ENCODE results near the gene IER5L. TPM values are rescaled to one million over a fixed set of nuclear protein-coding genes. Genes with fewer than 3 reads are reported as not detected.

IER5L gene
- total and polyA plus RNA-seq, 4 donors = 8.8 to 66.9 (median 32.8) TPM

DNA sequence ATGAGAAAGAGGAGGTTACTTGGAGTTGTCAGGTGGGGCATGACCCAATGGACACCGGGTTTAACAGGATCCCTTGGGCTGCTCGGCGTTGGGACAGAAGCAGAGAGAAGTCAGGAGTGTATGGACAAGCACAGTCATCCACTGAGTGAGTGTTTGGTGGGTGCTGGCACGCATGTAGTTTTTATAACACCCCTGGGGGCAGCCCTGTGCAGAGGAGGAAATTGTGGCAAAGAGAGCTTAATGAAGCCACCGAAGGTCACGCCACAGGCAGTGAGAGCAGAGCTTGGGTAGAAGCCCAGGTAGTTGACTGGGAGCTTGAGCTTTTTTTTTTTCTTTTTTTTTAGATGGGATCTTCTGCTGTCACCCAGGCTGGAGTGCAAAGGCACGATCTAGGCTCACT is 43.2 kb upstream of the IER5L start:
- intact Hi-C loops (cut with DNase I) = no loop called here
- Histone ChIP-seq H3K9me3 (ENCODE audit: control insufficient read depth, low read length) (no peaks in the 10 kb centered on the region), H3K36me3 (ENCODE audit: control insufficient read depth in 1 of 2, insufficient read depth in 2 of 2, low read length in 1 of 2) (no peaks in the 10 kb centered on the region), H3K4me3 (ENCODE audit: low read length in 2 of 2) (no peak overlapping the region), H3K27ac (ENCODE audit: low read depth in 1 of 2, low read length in 2 of 2) (no peak overlapping the region), H3K27me3 (ENCODE audit: control insufficient read depth in 1 of 2, insufficient read depth in 2 of 2, low read length in 1 of 2) (no peaks in the 10 kb centered on the region), H3K4me1 (ENCODE audit: control insufficient read depth in 1 of 2, insufficient read depth in 2 of 2, low read length in 2 of 2) (no peaks in the 10 kb centered on the region)
- 92 to 98% methylated on average over 7 of the region's 7 CpGs for WGBS, 2 donors
- DNase-seq = no peak
- ATAC-seq (ENCODE audit: low FRiP score) = no peak

DNA sequence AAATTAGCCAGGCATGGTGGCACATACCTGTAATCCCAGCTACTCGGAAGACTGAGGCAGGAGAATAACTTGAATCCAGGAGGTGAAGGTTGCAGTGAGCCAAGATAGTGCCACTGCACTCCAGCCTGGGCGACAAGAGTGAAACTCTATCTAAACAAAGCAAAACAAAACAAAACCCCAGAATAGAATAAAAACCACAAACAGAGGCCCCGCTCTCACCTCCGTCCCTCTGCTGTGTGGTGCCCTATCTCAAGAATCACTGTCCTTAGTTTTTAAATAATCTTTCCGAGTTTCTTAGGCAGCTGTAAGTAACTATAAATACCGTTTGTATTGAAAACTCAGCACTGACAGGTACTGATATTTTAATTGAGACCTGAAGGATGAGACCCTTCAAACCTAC is 42.7 kb upstream of the IER5L start:
- Histone ChIP-seq H3K27me3 (ENCODE audit: control insufficient read depth in 1 of 2, insufficient read depth in 2 of 2, low read length in 1 of 2) (no peaks in the 10 kb centered on the region), H3K36me3 (ENCODE audit: control insufficient read depth in 1 of 2, insufficient read depth in 2 of 2, low read length in 1 of 2) (no peaks in the 10 kb centered on the region)
- ATAC-seq (ENCODE audit: low FRiP score) = no peak

DNA sequence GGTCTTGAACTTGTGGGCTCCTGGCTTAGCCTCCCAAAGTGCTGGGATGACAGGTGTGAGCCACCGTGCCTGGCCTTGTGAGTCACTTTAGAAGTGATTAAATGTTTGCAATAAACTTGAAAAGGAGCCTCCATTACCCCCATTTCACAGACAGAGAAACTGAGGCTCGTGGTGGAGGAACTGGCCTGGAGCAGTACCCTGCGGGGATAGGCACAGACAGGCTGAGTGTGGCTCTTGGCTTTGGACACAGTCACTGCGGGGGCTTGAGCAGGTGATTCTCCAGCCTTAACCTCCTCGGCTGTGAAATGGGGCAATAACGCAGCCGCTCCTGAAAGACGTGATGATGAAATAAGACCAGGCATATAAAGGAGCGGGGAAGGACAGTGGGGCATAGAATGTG is 40.9 kb upstream of the IER5L start:
- no peak overlapping the region for H3K4me3 ChIP-seq (ENCODE audit: low read length in 2 of 2)
- 84 to 85% methylated on average over 9 of the region's 9 CpGs for WGBS, 2 donors
- H3K27me3 ChIP-seq (ENCODE audit: control insufficient read depth in 1 of 2, insufficient read depth in 2 of 2, low read length in 1 of 2) = no peaks in the 10 kb centered on the region
- H3K4me1 ChIP-seq (ENCODE audit: control insufficient read depth in 1 of 2, insufficient read depth in 2 of 2, low read length in 2 of 2) = no peaks in the 10 kb centered on the region
- H3K9me3 ChIP-seq (ENCODE audit: control insufficient read depth, low read length) = no peaks in the 10 kb centered on the region
- H3K36me3 ChIP-seq (ENCODE audit: control insufficient read depth in 1 of 2, insufficient read depth in 2 of 2, low read length in 1 of 2) = no peaks in the 10 kb centered on the region
- DNase-seq (no peak), ATAC-seq (ENCODE audit: low FRiP score) (no peak)
- H3K27ac ChIP-seq (ENCODE audit: low read depth in 1 of 2, low read length in 2 of 2) = no peak overlapping the region
- intact Hi-C loops (cut with DNase I) = no loop called here

More for the DNA sequence above, 42.7 kb upstream of the IER5L start:
- H3K9me3 ChIP-seq (ENCODE audit: control insufficient read depth, low read length) = no peaks in the 10 kb centered on the region
- intact Hi-C loops (cut with DNase I) = no loop called here
- DNase-seq = no peak
- H3K27ac ChIP-seq (ENCODE audit: low read depth in 1 of 2, low read length in 2 of 2) = no peak overlapping the region
- WGBS, 2 donors = 80% methylated on average over 6 of the region's 6 CpGs
- H3K4me3 ChIP-seq (ENCODE audit: low read length in 2 of 2) = no peak overlapping the region
- no peaks in the 10 kb centered on the region for H3K4me1 ChIP-seq (ENCODE audit: control insufficient read depth in 1 of 2, insufficient read depth in 2 of 2, low read length in 2 of 2)

DNA sequence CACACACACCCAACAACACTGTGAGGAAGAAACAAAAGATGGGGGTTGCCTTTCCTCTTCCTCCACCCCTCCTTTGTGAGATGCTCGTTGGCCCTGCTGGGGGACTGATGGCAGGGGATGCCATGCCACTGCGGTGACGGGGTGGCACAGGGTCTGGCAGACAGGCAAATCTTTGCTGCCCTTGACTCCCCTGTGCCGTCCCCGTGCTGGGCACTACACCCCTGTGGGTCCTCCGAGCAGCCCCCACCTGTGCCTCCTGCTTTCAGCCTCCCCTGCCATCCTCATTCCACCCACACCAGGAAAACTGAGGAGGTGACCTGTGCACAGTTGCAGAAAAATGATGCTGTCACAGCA is 40.2 kb upstream of the IER5L start:
- WGBS, 2 donors = 71 to 77% methylated on average over 6 of the region's 6 CpGs
- DNase-seq (no peak), ATAC-seq (ENCODE audit: low FRiP score) (no peak)
- no peaks in the 10 kb centered on the region for H3K36me3 ChIP-seq (ENCODE audit: control insufficient read depth in 1 of 2, insufficient read depth in 2 of 2, low read length in 1 of 2)
- H3K4me3 ChIP-seq (ENCODE audit: low read length in 2 of 2) = no peak overlapping the region
- intact Hi-C loops (cut with DNase I) = no loop called here
- no peak overlapping the region for H3K27ac ChIP-seq (ENCODE audit: low read depth in 1 of 2, low read length in 2 of 2)
- H3K27me3 ChIP-seq (ENCODE audit: control insufficient read depth in 1 of 2, insufficient read depth in 2 of 2, low read length in 1 of 2) = no peaks in the 10 kb centered on the region
- H3K9me3 ChIP-seq (ENCODE audit: control insufficient read depth, low read length) = no peaks in the 10 kb centered on the region
- no peaks in the 10 kb centered on the region for H3K4me1 ChIP-seq (ENCODE audit: control insufficient read depth in 1 of 2, insufficient read depth in 2 of 2, low read length in 2 of 2)

DNA sequence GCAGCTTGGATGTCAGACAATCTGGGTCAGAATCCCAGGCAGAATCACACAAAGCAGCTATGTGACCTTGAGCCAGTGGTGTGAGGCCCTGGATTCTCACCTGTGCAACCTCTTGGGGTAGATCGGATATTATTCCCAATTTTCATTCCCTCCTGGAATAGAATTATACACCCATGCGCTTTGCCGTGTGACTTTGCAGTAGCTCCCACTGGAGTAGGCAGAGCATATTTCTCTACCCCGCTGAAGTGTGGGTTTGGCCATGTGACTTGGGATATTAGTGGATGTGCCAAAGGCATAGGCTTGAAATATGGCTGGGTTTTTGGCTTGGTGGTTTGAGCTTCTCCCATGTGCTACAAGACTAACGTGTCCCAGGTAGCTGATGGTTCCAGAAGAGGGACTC is 35.5 kb upstream of the IER5L start:
- no peaks in the 10 kb centered on the region for H3K27me3 ChIP-seq (ENCODE audit: control insufficient read depth in 1 of 2, insufficient read depth in 2 of 2, low read length in 1 of 2)
- intact Hi-C loops (cut with DNase I) = no loop called here
- no peaks in the 10 kb centered on the region for H3K9me3 ChIP-seq (ENCODE audit: control insufficient read depth, low read length)
- DNase-seq (no peak), ATAC-seq (ENCODE audit: low FRiP score) (no peak)
- no peak overlapping the region for H3K27ac ChIP-seq (ENCODE audit: low read depth in 1 of 2, low read length in 2 of 2)
- H3K36me3 ChIP-seq (ENCODE audit: control insufficient read depth in 1 of 2, insufficient read depth in 2 of 2, low read length in 1 of 2) = no peaks in the 10 kb centered on the region
- no peak overlapping the region for H3K4me3 ChIP-seq (ENCODE audit: low read length in 2 of 2)
- no peaks in the 10 kb centered on the region for H3K4me1 ChIP-seq (ENCODE audit: control insufficient read depth in 1 of 2, insufficient read depth in 2 of 2, low read length in 2 of 2)
- 94 to 97% methylated on average over 5 of the region's 5 CpGs for WGBS, 2 donors

DNA sequence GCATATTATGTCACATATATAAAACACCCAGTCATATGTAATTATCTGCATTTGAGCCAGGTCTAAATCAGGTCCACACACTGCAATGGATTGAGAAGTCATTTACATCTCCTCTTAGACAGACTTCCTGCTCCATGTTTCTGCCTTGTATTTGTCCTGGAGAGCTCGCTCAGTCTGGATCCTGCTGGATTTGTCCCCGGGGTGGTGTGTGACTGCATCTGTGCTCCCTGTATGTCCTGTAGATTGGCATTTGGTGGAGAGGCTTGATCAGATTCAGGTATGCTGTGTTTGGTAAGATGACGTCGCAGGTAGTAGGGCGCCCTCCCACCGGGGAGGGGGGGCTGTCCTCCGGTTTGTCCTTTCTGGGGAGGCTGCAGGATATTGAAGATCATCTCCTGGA is 33.6 kb upstream of the IER5L start:
- DNase-seq (no peak), ATAC-seq (ENCODE audit: low FRiP score) (no peak)
- 53 to 62% methylated on average over 7 of the region's 7 CpGs for WGBS, 2 donors
- H3K36me3 ChIP-seq (ENCODE audit: control insufficient read depth in 1 of 2, insufficient read depth in 2 of 2, low read length in 1 of 2) = no peaks in the 10 kb centered on the region
- no peak overlapping the region for H3K27ac ChIP-seq (ENCODE audit: low read depth in 1 of 2, low read length in 2 of 2)
- H3K4me3 ChIP-seq (ENCODE audit: low read length in 2 of 2) = no peak overlapping the region
- H3K4me1 ChIP-seq (ENCODE audit: control insufficient read depth in 1 of 2, insufficient read depth in 2 of 2, low read length in 2 of 2) = no peaks in the 10 kb centered on the region
- no peaks in the 10 kb centered on the region for H3K27me3 ChIP-seq (ENCODE audit: control insufficient read depth in 1 of 2, insufficient read depth in 2 of 2, low read length in 1 of 2)
- intact Hi-C loops (cut with DNase I) = no loop called here
- H3K9me3 ChIP-seq (ENCODE audit: control insufficient read depth, low read length) = no peaks in the 10 kb centered on the region

DNA sequence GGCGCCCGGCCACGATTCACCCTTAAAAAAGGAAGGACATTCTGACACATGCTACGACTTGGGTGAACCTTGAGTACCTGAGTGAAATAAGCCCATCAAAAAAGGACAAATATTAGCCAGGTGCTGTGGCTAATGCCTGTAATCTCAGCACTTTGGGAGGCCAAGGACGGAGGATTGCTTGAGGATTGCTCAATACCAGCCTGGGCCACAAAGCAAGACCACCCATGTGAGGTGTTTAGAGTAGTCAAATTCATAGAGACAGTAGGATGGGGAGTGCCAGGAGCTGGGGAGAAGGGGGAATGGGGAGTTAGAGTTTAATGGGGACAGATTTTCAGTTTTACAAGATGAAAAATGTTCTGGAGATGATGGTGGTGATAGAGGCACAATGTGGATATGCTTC is 32.1 kb upstream of the IER5L start:
- intact Hi-C loops (cut with DNase I) = no loop called here
- no peaks in the 10 kb centered on the region for H3K36me3 ChIP-seq (ENCODE audit: control insufficient read depth in 1 of 2, insufficient read depth in 2 of 2, low read length in 1 of 2)
- H3K4me3 ChIP-seq (ENCODE audit: low read length in 2 of 2) = no peak overlapping the region
- no peak for DNase-seq
- H3K27me3 ChIP-seq (ENCODE audit: control insufficient read depth in 1 of 2, insufficient read depth in 2 of 2, low read length in 1 of 2) = no peaks in the 10 kb centered on the region
- 77 to 79% methylated on average over 5 of the region's 5 CpGs for WGBS, 2 donors
- no peak overlapping the region for H3K27ac ChIP-seq (ENCODE audit: low read depth in 1 of 2, low read length in 2 of 2)
- no peaks in the 10 kb centered on the region for H3K4me1 ChIP-seq (ENCODE audit: control insufficient read depth in 1 of 2, insufficient read depth in 2 of 2, low read length in 2 of 2)
- no peaks in the 10 kb centered on the region for H3K9me3 ChIP-seq (ENCODE audit: control insufficient read depth, low read length)
- ATAC-seq (ENCODE audit: low FRiP score) = no peak

DNA sequence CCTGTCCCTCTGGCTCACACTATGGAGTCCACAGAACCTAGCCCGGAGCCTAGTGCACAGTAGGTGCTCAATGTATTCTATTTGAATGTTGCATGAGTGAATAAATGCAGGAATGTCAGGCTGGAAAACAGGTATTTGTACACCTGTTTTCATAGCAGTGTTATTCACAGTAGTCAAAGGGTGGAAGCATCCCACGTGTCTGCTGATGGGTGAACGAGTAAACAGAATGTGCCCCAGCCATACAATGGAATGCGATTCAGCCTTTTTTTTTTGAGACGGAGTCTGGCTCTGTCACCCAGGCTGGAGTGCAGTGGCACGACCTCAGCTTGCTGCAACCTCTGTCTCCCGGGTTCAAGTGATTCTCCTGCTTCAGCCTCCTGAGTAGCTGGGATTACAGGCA is 31.5 kb upstream of the IER5L start:
- Histone ChIP-seq H3K27ac (ENCODE audit: low read depth in 1 of 2, low read length in 2 of 2) (no peak overlapping the region), H3K36me3 (ENCODE audit: control insufficient read depth in 1 of 2, insufficient read depth in 2 of 2, low read length in 1 of 2) (no peaks in the 10 kb centered on the region), H3K27me3 (ENCODE audit: control insufficient read depth in 1 of 2, insufficient read depth in 2 of 2, low read length in 1 of 2) (no peaks in the 10 kb centered on the region), H3K4me1 (ENCODE audit: control insufficient read depth in 1 of 2, insufficient read depth in 2 of 2, low read length in 2 of 2) (no peaks in the 10 kb centered on the region), H3K9me3 (ENCODE audit: control insufficient read depth, low read length) (no peaks in the 10 kb centered on the region), H3K4me3 (ENCODE audit: low read length in 2 of 2) (no peak overlapping the region)
- ATAC-seq (ENCODE audit: low FRiP score) (no peak), DNase-seq (no peak)
- intact Hi-C loops (cut with DNase I) = no loop called here
- WGBS, 2 donors = 89 to 91% methylated on average over 7 of the region's 7 CpGs

DNA sequence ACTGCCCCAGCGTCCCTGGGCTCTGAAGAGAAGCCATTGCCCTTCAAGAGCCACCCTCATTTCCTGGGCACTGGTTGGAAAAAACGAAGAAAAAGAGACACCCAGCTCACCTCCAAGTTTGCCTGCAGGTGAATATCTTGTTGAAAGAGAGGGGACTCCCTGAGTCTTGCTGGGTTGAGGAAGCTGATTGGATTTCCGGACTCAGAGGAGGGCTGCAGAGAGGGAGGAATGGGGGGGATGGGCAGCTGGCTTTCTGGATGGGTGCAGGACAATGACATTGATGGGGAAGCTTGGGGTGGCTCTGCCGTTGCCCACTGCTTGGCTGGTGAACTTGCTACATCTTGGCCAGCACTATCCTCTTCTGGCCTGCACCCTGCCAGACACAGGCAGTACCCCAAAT is 31.0 kb upstream of the IER5L start:
- H3K4me3 ChIP-seq (ENCODE audit: low read length in 2 of 2) = no peak overlapping the region
- 85 to 88% methylated on average over 4 of the region's 4 CpGs for WGBS, 2 donors
- H3K9me3 ChIP-seq (ENCODE audit: control insufficient read depth, low read length) = no peaks in the 10 kb centered on the region
- intact Hi-C loops (cut with DNase I) = no loop called here
- H3K4me1 ChIP-seq (ENCODE audit: control insufficient read depth in 1 of 2, insufficient read depth in 2 of 2, low read length in 2 of 2) = no peaks in the 10 kb centered on the region
- DNase-seq (no peak), ATAC-seq (ENCODE audit: low FRiP score) (no peak)
- no peaks in the 10 kb centered on the region for H3K36me3 ChIP-seq (ENCODE audit: control insufficient read depth in 1 of 2, insufficient read depth in 2 of 2, low read length in 1 of 2)
- no peak overlapping the region for H3K27ac ChIP-seq (ENCODE audit: low read depth in 1 of 2, low read length in 2 of 2)
- no peaks in the 10 kb centered on the region for H3K27me3 ChIP-seq (ENCODE audit: control insufficient read depth in 1 of 2, insufficient read depth in 2 of 2, low read length in 1 of 2)
